NB4 (cell line): ENCODE results near the gene OPN1MW.
"Not testable (repeated sequence)": the region's sequence is repeated elsewhere in the genome, so short reads cannot be mapped to it uniquely, and the experiment has no call there.

ENCODE experiments used
- POLR2A ChIP-seq: IDR thresholded peaks from 2 replicates; pipeline ENCODE4 v1.6.1; 2011; ENCODE audit warnings: mild to moderate bottlenecking; ENCODE audit not compliant: insufficient read length; ENCODE audit errors: extremely low read depth
- TF ChIP-seq, protein P1 (sequence below): IDR thresholded peaks from one replicate; pipeline ENCODE4 v1.5.1; 2012; ENCODE audit warnings: low read depth, low read length
- TF ChIP-seq, protein P2 (sequence below): IDR thresholded peaks from 2 replicates; pipeline ENCODE4 v1.6.1; 2011; ENCODE audit warnings: low read depth, low read length

GRCh38 chrX:154231443-154231842 lies 49.0 kb downstream of the OPN1MW start:
- TF ChIP-seq, protein P1, sequence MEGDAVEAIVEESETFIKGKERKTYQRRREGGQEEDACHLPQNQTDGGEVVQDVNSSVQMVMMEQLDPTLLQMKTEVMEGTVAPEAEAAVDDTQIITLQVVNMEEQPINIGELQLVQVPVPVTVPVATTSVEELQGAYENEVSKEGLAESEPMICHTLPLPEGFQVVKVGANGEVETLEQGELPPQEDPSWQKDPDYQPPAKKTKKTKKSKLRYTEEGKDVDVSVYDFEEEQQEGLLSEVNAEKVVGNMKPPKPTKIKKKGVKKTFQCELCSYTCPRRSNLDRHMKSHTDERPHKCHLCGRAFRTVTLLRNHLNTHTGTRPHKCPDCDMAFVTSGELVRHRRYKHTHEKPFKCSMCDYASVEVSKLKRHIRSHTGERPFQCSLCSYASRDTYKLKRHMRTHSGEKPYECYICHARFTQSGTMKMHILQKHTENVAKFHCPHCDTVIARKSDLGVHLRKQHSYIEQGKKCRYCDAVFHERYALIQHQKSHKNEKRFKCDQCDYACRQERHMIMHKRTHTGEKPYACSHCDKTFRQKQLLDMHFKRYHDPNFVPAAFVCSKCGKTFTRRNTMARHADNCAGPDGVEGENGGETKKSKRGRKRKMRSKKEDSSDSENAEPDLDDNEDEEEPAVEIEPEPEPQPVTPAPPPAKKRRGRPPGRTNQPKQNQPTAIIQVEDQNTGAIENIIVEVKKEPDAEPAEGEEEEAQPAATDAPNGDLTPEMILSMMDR, result not testable (repeated sequence)
- not testable (repeated sequence) for TF ChIP-seq POLR2A
- TF ChIP-seq, protein P2, sequence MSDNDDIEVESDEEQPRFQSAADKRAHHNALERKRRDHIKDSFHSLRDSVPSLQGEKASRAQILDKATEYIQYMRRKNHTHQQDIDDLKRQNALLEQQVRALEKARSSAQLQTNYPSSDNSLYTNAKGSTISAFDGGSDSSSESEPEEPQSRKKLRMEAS, result not testable (repeated sequence)
